Activated CD8-positive, alpha-beta memory T cell treated with anti-CD3 and anti-CD28 coated beads, Interleukin-2, amount 50 U/mL, for 1 hour (primary cell): ENCODE measurements around the gene HLF.

Source experiments
- DNase-seq: peaks from one replicate; pipeline ENCODE4 v3.0.0-alpha.2; 2020; ENCODE audit errors: extremely low read depth

Gene HLF

DNA sequence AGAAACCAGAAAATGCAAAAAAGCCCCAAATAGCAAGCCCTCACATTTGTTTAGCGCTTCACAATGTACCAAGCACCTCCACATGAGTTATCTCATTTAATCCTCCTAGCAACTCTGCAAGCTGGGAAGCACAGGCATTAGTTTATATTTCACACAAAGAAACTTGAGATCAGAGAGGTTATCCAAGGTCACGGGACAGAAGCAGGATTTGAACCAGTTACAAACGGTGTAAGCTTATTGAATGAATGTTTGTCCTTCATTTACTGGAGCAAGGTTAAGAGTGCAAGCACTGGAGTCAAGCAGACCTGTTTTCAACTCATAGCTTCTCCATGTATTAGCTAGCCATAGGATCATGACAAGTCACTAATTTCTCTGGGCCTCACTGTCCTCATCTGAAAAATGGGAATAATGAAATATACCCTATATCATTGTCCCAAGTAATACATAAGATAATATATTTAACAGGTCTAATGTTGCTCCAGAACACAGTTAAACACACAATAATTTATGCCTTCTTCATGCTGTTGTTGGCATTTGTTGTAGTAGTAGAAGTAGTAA is 6.1 kb upstream of the HLF start:
- no peak for DNase-seq

- no peak for DNase-seq
Observed at GRCh38 chr17:55259684-55260111, 5.1 kb upstream of the HLF start.

DNA sequence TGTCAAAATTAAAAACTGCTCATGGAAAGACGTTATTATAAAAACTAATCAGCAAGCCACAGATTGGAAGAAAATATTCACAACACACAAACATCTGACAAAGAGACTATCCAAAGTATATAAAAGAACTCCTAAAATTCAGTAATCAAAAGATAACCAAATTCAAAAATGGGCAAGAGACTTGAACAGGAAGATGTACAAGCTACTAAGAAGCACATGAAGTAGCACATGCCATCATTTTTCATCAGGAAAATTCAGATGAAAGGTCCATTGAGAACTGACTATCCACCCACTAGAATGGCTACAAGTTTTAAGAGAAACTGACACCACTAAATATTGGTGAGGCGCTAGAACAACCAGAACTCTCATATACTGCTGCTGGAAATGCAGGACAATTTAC is 3.4 kb upstream of the HLF start:
- no peak for DNase-seq

DNA sequence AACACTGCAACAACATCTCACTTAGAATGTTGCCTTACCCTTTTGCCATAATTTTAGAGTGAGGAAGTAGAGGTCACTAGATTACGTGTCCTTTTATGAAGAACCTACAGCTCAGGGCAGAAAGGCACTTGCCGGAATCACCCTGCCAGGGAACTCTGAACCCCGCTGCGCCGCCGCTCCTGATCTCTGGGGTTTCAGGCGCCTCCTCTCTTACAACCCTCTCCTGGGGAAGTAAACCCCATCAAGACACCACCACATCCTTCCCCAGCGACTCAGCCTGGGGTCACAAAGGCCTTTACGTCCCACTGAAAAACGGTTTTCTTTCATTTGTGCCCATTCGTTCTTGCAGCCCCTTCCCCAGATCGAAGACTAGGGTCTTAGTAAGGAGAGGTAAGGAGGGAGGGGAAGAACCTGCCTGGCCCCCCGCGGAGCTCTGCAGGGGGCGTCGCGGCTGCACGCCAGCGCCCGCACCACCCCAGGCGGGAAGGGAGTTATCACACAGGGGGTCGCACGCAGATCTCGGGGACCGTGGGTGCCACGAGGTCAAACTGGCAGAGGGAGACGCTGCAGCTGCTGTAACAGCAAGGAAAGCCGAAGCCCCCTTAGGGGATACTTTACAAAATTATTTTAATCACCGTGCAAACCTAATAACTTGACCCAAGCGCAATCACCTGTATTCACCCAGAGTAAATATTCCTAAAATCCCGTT is 1.0 kb upstream of the HLF start:
- no peak for DNase-seq

GRCh38 chr17:55264278-55264644 is 499 bp upstream of the HLF start:
- no peak for DNase-seq

- DNase-seq: no peak
Observed at GRCh38 chr17:55265311-55266021, 706 bp downstream of the HLF start.

DNA sequence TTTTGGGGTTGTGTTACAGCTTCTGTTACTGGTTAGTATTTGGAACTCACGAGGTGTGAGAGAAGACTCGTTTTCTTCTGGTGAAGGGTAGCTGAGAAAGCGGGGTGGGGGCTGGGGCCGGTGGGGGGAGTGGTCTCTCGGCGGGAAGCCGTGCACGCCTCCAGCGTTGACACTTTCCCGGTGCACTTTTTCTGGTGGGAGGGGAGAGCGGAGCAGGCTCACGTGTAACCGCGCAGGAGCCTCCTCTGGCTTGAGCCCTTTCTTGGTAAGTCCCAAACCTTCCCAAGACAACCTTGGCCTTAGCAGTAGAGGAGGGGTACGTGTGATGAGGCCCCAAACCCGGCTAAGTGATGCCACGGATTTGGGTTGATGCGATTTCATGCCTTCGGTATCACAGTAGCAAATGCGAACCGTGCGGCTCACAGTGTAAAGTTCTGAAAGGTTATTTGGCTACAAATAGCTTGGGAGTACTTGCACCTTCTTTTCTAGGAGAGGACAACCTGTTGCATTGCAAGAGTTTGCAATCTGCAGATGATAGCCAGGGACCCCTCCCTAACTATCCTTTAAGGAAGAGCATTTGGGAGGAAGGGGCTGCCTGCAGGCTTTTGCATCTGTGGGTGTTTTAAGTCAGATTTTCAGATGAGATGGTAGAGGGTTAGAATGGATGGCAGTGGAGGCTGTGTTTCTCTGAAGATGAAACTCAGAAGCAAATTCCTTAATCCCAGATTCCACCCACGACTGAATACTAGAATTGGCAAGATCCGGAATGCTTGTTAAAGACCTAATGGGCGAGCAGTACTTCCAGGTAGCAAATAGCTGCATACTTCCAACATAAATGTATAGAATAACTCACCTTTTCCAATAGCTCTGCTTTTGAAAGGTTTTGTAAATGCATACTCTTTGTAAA is 1.5 kb downstream of the HLF start:
- no peak for DNase-seq

GRCh38 chr17:55266958-55267688 is 2.4 kb downstream of the HLF start:
- no peak for DNase-seq

- no peak for DNase-seq
Observed at GRCh38 chr17:55267777-55268648, 3.3 kb downstream of the HLF start.

DNA sequence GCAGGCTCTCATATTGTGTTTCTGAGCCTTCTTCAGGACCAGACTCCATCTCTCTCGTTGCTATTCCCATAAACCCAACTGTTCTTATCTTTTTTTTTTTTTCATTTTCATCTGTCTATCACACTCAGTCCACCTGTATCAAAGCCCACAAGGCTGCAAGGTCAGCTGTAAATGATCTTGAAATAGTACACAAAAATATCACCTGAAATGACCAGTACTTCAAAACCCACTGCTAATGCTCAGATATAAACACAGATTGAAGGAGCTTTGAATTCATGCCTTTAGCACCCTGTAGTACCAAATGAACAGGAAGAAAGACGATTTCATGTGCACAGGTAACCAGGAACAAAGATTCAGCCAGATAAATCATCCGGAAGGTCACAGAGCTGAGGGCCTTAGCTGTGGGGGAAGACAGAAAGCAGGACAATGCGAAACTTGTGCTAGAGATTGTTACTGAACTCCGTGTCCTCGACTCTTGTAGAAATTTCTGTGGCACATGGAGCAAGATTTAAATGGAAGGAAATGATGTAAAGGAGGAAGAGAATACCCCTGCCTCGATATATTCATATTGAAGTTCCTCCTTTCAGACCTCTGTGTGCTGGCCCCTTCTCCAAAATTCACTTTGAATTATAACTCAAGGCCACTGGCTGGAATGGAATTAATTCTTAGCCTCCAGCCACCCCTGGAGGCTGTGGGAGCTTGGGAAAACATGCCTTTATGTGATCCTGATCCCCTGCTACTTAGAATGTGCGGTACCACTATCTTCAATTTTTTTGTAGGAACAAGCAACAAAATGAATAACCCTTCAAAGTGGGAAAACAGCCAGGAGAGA is 4.1 kb downstream of the HLF start:
- no peak for DNase-seq

- no peak for DNase-seq
Observed at GRCh38 chr17:55269894-55270293, 5.1 kb downstream of the HLF start.

DNA sequence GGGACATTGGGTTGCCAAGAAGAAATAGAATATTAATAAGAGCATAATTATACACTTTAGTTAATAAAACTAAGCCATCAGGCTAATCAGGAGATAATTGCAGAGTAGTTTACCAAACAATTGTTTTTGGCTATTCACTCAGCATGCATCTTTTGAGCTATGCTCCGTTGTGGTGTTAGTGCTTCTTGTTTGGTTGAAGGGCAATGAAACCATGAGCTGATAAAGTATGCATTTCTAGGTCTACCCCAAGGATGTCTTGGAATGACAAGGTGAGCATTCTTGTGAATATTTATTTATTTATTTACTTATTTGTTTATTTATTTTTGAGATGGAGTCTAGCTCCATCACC is 6.4 kb downstream of the HLF start:
- no peak for DNase-seq

GRCh38 chr17:55271958-55272710 is 7.4 kb downstream of the HLF start:
- DNase-seq: no peak

GRCh38 chr17:55272711-55273578 is 8.2 kb downstream of the HLF start:
- DNase-seq: no peak

- no peak for DNase-seq
Observed at GRCh38 chr17:55273579-55274354, 9.0 kb downstream of the HLF start.

- DNase-seq: no peak
Observed at GRCh38 chr17:55274355-55275255, 9.8 kb downstream of the HLF start.
